GM19463 (cell line): Measurements from ENCODE around the gene CHAT.

Source experiments
- ATAC-seq: cut with Tn5 transposase; IDR thresholded peaks from one replicate; pipeline ENCODE4 v1.9.1; 2021; ENCODE audit warnings: mild to moderate bottlenecking, moderate library complexity; ENCODE audit not compliant: unreplicated experiment

The CHAT gene

GRCh38 chr10:49651039-49651835 is 37.4 kb downstream of the CHAT start:
- no peak for ATAC-seq

GRCh38 chr10:49651917-49652316 is 38.1 kb downstream of the CHAT start:
- ATAC-seq: no peak

GRCh38 chr10:49652421-49653272 is 38.8 kb downstream of the CHAT start:
- no peak for ATAC-seq

GRCh38 chr10:49653273-49653929 is 39.6 kb downstream of the CHAT start:
- no peak for ATAC-seq

GRCh38 chr10:49654036-49654693 is 40.3 kb downstream of the CHAT start:
- ATAC-seq: no peak

GRCh38 chr10:49655099-49655498 is 41.3 kb downstream of the CHAT start:
- ATAC-seq: no peak

- no peak for ATAC-seq
Observed at GRCh38 chr10:49656845-49657493, 43.1 kb downstream of the CHAT start.

GRCh38 chr10:49657606-49658005 is 43.8 kb downstream of the CHAT start:
- no peak for ATAC-seq

- ATAC-seq: no peak
Observed at GRCh38 chr10:49661140-49661856, 47.5 kb downstream of the CHAT start.

GRCh38 chr10:49662169-49662830 is 48.5 kb downstream of the CHAT start:
- no peak for ATAC-seq

- no peak for ATAC-seq
Observed at GRCh38 chr10:49663596-49663995, 49.8 kb downstream of the CHAT start.

- ATAC-seq: no peak
Observed at GRCh38 chr10:49664006-49664841, 50.4 kb downstream of the CHAT start.

- no peak for ATAC-seq
Observed at GRCh38 chr10:49664842-49665355, 51.1 kb downstream of the CHAT start.

- ATAC-seq: no peak
Observed at GRCh38 chr10:49666054-49666615, 52.3 kb downstream of the CHAT start.

GRCh38 chr10:49666685-49667084 is 52.8 kb downstream of the CHAT start:
- no peak for ATAC-seq

- ATAC-seq: no peak
Observed at GRCh38 chr10:49667991-49668390, 54.2 kb downstream of the CHAT start.

GRCh38 chr10:49668684-49669083 is 54.8 kb downstream of the CHAT start:
- ATAC-seq: no peak
